Activated naive CD4-positive, alpha-beta T cell treated with anti-CD3 and anti-CD28 coated beads for 36 hours (primary cell): ENCODE measurements around the gene FCHSD2. TPM values are rescaled to one million over a fixed set of nuclear protein-coding genes. Genes with fewer than 3 reads are reported as not detected.

ENCODE experiments used
- CTCF ChIA-PET: fragments of 350-600 bp; sonication (Branson Sonifier 250); formaldehyde crosslinking; loops from one replicate; lab custom pipeline; 2021; ENCODE audit warnings: antibody characterized with exemption; lab: Charles Lee
- DNase-seq: peaks from one replicate; pipeline ENCODE4 v3.0.0-alpha.2; 2020
- H3K27ac Mint-ChIP-seq: one replicate; pipeline ENCODE4 v1.8.0; 2021; ENCODE audit warnings: mild to moderate bottlenecking, mixed read lengths
- H3K27me3 Mint-ChIP-seq: one replicate; pipeline ENCODE4 v1.8.0; 2021; ENCODE audit warnings: low read depth, mixed read lengths
- H3K36me3 Mint-ChIP-seq: one replicate; pipeline ENCODE4 v1.8.0; 2021; ENCODE audit warnings: low read depth, mixed read lengths
- H3K4me1 Mint-ChIP-seq: one replicate; pipeline ENCODE4 v1.8.0; 2021; ENCODE audit warnings: low read depth, mixed read lengths
- H3K4me3 Mint-ChIP-seq: one replicate; pipeline ENCODE4 v1.8.0; 2021; ENCODE audit warnings: mild to moderate bottlenecking, moderate library complexity, mixed read lengths
- H3K9me3 Mint-ChIP-seq: one replicate; pipeline ENCODE4 v1.8.0; 2021; ENCODE audit warnings: mixed read lengths
- intact Hi-C: fragments of 100-400 bp; cut with micrococcal nuclease; formaldehyde crosslinking; loops from one replicate; pipeline ENCODE4 v1.15.1; 2023
- total RNA-seq, 2 experiments: library from RNA; stranded (reverse); gene quantifications; one replicate each; pipeline ENCODE4 v1.2.3, GENCODE V29; 2021

Gene FCHSD2
- total RNA-seq, 2 experiments from 2014 or later: 31.1 to 36.8 TPM

DNA sequence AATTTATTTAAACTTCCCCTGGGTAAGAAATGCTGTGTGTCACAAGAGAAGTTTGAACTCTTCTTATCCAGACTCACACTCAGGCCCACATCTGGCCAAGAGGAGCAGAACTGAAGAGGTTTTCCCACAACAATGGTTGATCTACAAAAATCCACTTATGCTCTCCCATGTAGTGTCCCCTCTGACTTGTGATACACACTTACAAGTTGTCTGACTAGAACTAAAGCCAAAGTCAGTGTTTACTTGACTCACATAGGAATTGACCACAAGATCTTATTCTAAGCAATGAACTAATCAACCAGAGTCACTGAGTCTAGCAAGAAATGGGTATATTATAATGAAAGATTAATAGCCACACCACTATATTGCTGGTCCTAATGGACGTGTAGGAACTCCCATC lies 194.9 kb downstream of the FCHSD2 start:
- intact Hi-C loops: no loop called here
- DNase-seq: no peak
- no peaks in the 10 kb centered on the region for H3K27me3 Mint-ChIP-seq
- H3K27ac Mint-ChIP-seq: no peak overlapping the region
- no peaks in the 10 kb centered on the region for H3K4me1 Mint-ChIP-seq
- no peaks in the 10 kb centered on the region for H3K9me3 Mint-ChIP-seq
- no peak overlapping the region for H3K4me3 Mint-ChIP-seq
- H3K36me3 Mint-ChIP-seq: peaks cover 6% of the 10 kb centered on the region
- CTCF ChIA-PET: no interaction called here

DNA sequence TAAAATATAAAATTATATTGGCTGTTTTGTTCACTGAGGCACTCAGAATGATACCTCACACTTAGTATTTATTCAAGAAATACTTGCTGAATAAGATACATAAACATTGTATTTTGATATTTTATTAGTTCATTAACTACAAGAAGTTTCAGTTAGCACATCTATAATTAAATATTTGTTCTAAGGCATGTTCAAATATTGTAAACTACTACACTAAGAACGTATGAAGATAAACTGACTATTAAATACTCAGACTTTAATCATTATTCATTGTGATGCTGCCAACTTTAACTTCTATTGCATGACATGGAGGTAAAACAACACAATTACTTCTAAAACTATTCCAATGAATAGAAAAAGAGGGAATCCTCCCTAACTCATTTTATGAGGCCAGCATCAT lies 198.5 kb downstream of the FCHSD2 start:
- Mint-ChIP-seq H3K27me3 (no peaks in the 10 kb centered on the region), H3K9me3 (no peaks in the 10 kb centered on the region), H3K36me3 (peaks cover 6% of the 10 kb centered on the region), H3K4me3 (no peak overlapping the region), H3K4me1 (no peaks in the 10 kb centered on the region), H3K27ac (no peak overlapping the region)
- CTCF ChIA-PET: no interaction called here
- DNase-seq: no peak
- intact Hi-C loops: no loop called here

- no peak overlapping the region for H3K27ac Mint-ChIP-seq
- H3K4me3 Mint-ChIP-seq: no peak overlapping the region
- H3K36me3 Mint-ChIP-seq: peaks cover 3% of the 10 kb centered on the region
- no peaks in the 10 kb centered on the region for H3K9me3 Mint-ChIP-seq
- no peak for DNase-seq
- intact Hi-C loops: no loop called here
- H3K4me1 Mint-ChIP-seq: no peaks in the 10 kb centered on the region
- no peaks in the 10 kb centered on the region for H3K27me3 Mint-ChIP-seq
- CTCF ChIA-PET: interaction anchor here (1.0 kb wide), 1 partner anchor 238 kb away, joined by 4 read pairs; no protein-coding TSS in a partner anchor
Observed at GRCh38 chr11:72940417-72940816, 201.7 kb downstream of the FCHSD2 start.

GRCh38 chr11:72939031-72939430 lies 203.1 kb downstream of the FCHSD2 start:
- CTCF ChIA-PET: no interaction called here
- Mint-ChIP-seq H3K36me3 (peaks cover 3% of the 10 kb centered on the region), H3K4me1 (no peaks in the 10 kb centered on the region), H3K4me3 (no peak overlapping the region), H3K27me3 (no peaks in the 10 kb centered on the region), H3K27ac (no peak overlapping the region), H3K9me3 (no peaks in the 10 kb centered on the region)
- no peak for DNase-seq
- intact Hi-C loops: no loop called here

DNA sequence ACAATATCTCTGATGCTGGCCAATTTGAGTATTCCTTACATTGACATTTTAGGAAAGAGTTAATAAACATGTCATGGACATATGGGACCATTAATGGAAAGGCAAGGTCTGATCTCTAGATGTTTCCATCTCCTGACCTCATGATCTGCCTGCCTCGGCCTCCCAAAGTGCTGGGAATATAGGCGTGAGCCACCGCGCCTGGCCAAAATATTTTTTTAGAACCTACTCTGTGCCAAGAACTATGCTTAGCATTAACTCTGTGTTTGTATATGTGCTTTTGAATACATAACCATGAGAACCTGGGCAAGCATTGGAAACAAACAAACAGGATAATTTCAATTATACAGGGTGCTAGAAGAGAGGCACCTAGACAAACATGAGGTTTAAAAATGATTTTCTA lies 204.7 kb downstream of the FCHSD2 start:
- Mint-ChIP-seq H3K4me3 (no peak overlapping the region), H3K9me3 (no peaks in the 10 kb centered on the region)
- intact Hi-C loops: no loop called here

DNA sequence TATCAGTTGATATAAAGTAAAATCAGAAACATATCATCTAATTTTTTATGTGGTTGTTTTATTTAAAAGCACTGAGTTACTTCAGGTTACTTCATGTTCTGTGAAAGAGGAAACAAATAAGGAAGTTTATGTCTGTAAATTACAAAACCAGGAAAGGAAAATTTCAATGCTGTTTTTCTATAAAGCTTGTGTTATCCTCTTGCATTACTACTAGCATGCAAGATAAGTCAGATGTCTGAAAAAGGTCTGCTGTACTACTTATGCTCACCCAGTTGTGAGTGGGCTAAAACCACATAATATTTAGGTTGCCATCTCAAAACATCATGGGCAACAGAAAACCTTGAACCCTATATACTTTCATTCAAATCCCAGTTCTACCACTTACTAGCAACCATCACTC lies 206.4 kb downstream of the FCHSD2 start:
- Mint-ChIP-seq H3K27ac (no peak overlapping the region), H3K9me3 (no peaks in the 10 kb centered on the region), H3K4me3 (no peak overlapping the region), H3K27me3 (no peaks in the 10 kb centered on the region), H3K4me1 (no peaks in the 10 kb centered on the region), H3K36me3 (no peaks in the 10 kb centered on the region)
- intact Hi-C loops: no loop called here
- CTCF ChIA-PET: no interaction called here
- DNase-seq: no peak

More for the DNA sequence above, 204.7 kb downstream of the FCHSD2 start:
- H3K36me3 Mint-ChIP-seq: no peaks in the 10 kb centered on the region
- H3K27me3 Mint-ChIP-seq: no peaks in the 10 kb centered on the region
- H3K4me1 Mint-ChIP-seq: no peaks in the 10 kb centered on the region
- DNase-seq: no peak
- CTCF ChIA-PET: no interaction called here
- H3K27ac Mint-ChIP-seq: no peak overlapping the region

DNA sequence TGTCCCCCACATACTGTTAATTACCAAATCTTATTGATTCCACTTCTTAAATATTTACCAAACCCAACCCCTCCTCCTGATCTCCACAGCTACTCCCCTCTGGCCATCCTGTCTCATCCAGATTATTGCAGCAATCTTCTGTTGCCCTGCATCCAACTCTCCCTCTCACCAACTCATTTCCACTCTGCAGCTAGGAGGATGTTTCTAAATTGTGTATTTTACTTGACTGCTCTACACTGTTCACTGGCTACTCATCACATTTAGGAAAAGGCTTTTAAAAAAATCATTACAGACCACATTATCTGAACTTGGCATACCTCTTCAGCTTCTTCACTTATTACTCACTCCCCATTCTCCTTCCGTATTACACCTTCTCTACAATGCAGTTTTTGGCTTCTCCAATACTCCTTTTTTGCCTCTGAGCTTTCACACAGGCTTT lies 210.0 kb downstream of the FCHSD2 start:
- H3K36me3 Mint-ChIP-seq: no peaks in the 10 kb centered on the region
- intact Hi-C loops: no loop called here

DNA sequence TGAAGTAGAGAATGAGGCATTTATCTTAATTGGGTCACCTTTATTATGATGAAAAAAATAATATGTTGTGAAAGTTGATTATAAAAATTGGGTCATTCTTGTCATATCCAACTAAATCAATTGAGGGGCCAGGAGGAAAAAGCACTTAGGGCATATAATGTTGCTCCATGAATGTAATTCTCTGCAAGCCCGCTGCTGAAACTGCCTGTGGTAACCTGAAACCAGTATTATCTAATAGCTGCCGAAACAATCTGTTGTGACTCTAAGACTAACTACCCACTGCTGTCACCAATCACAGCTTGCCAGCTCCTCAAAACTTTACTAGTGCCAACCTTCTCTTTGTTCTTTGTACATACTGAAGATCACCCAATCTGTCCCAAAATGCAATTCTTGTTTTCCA lies 212.1 kb downstream of the FCHSD2 start:
- CTCF ChIA-PET: no interaction called here
- H3K27ac Mint-ChIP-seq: no peak overlapping the region
- H3K27me3 Mint-ChIP-seq: no peaks in the 10 kb centered on the region
- intact Hi-C loops: no loop called here
- H3K36me3 Mint-ChIP-seq: no peaks in the 10 kb centered on the region
- H3K4me1 Mint-ChIP-seq: peaks cover 2% of the 10 kb centered on the region
- H3K4me3 Mint-ChIP-seq: no peak overlapping the region
- no peaks in the 10 kb centered on the region for H3K9me3 Mint-ChIP-seq
- no peak for DNase-seq

More for the DNA sequence above, 210.0 kb downstream of the FCHSD2 start:
- no peak overlapping the region for H3K4me3 Mint-ChIP-seq
- H3K4me1 Mint-ChIP-seq: peaks cover 2% of the 10 kb centered on the region
- DNase-seq: no peak
- H3K27ac Mint-ChIP-seq: no peak overlapping the region
- H3K9me3 Mint-ChIP-seq: no peaks in the 10 kb centered on the region
- H3K27me3 Mint-ChIP-seq: no peaks in the 10 kb centered on the region
- CTCF ChIA-PET: no interaction called here

DNA sequence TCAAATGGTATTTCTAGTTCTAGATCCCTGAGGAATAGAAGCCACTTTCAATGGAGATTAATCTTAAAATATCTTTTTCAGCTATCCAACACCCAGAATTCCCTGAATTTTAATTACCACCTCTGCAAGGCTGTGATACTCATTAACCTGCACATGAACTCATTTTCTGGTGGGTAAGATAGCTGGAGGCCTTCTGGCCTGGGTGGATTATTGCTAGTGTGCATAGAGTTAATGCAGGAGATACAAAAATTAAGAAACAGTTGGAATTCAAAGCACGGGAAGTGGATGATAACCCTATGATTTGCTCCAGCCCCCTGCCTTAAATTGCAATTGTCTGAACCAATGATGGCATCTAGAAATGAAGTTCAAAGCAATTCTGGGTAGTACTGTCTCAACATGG lies 212.9 kb downstream of the FCHSD2 start:
- CTCF ChIA-PET: no interaction called here
- Mint-ChIP-seq H3K4me1 (peaks cover 6% of the 10 kb centered on the region), H3K36me3 (no peaks in the 10 kb centered on the region), H3K4me3 (no peak overlapping the region), H3K9me3 (no peaks in the 10 kb centered on the region), H3K27me3 (no peaks in the 10 kb centered on the region), H3K27ac (no peak overlapping the region)
- intact Hi-C loops: no loop called here
- DNase-seq: no peak

- Mint-ChIP-seq H3K9me3 (no peaks in the 10 kb centered on the region), H3K27me3 (no peaks in the 10 kb centered on the region), H3K27ac (no peak overlapping the region), H3K4me1 (peaks cover 6% of the 10 kb centered on the region), H3K36me3 (no peaks in the 10 kb centered on the region), H3K4me3 (no peak overlapping the region)
- no peak for DNase-seq
- CTCF ChIA-PET: interaction anchor here (5.3 kb wide), 1 partner anchor 251 kb away, joined by 66 read pairs; no protein-coding TSS in a partner anchor
- intact Hi-C loops: no loop called here
Observed at GRCh38 chr11:72927380-72927779, 214.7 kb downstream of the FCHSD2 start.

GRCh38 chr11:72926076-72926475 lies 216.0 kb downstream of the FCHSD2 start:
- Mint-ChIP-seq H3K9me3 (no peaks in the 10 kb centered on the region), H3K4me1 (peaks cover 6% of the 10 kb centered on the region), H3K27ac (no peak overlapping the region), H3K4me3 (no peak overlapping the region), H3K27me3 (no peaks in the 10 kb centered on the region), H3K36me3 (no peaks in the 10 kb centered on the region)
- intact Hi-C loops: no loop called here
- no peak for DNase-seq
- CTCF ChIA-PET: interaction anchor here (0.9 to 5.3 kb wide), 4 partner anchors 237 to 259 kb away, joined by 3 to 66 read pairs (median 4); no protein-coding TSS in a partner anchor

- CTCF ChIA-PET: interaction anchor here (0.9 to 5.3 kb wide), 4 partner anchors 94 to 257 kb away, joined by 3 to 66 read pairs (median 4); no protein-coding TSS in a partner anchor
- Mint-ChIP-seq H3K4me1 (peaks cover 6% of the 10 kb centered on the region), H3K9me3 (no peaks in the 10 kb centered on the region), H3K36me3 (no peaks in the 10 kb centered on the region), H3K4me3 (no peak overlapping the region), H3K27ac (no peak overlapping the region), H3K27me3 (no peaks in the 10 kb centered on the region)
- intact Hi-C loops: no loop called here
- DNase-seq: no peak
Observed at GRCh38 chr11:72925656-72926055, 216.5 kb downstream of the FCHSD2 start.

GRCh38 chr11:72924568-72925190 lies 217.4 kb downstream of the FCHSD2 start:
- Mint-ChIP-seq H3K27me3 (no peaks in the 10 kb centered on the region), H3K27ac (no peak overlapping the region), H3K9me3 (no peaks in the 10 kb centered on the region), H3K36me3 (no peaks in the 10 kb centered on the region), H3K4me3 (no peak overlapping the region), H3K4me1 (peaks cover 6% of the 10 kb centered on the region)
- DNase-seq: no peak
- CTCF ChIA-PET: interaction anchor here (0.6 to 5.3 kb wide), 12 partner anchors 47 to 369 kb away, joined by 3 to 66 read pairs (median 3); no protein-coding TSS in a partner anchor
- intact Hi-C loops: loop anchor here (1.0 kb wide), 2 partner anchors 216 to 254 kb away; no protein-coding TSS in a partner anchor
